Effector memory CD8-positive, alpha-beta T cell (primary cell): ENCODE data around the gene TEX264.

ENCODE experiments used
- ATAC-seq: fragments of 150-1000 bp; cut with Tn5 transposase; replicated peaks from 2 replicates; pipeline ENCODE4 v1.10.0; 2021; ENCODE audit warnings: mild to moderate bottlenecking, moderate library complexity
- DNase-seq, 3 experiments: peaks; one replicate each; pipeline ENCODE4 v3.0.0; 2021
- H3K27ac Mint-ChIP-seq, 2 donors: one replicate each; pipeline ENCODE4 v1.8.0; 2022; ENCODE audit warnings: mild to moderate bottlenecking in 2 of 2, mixed read lengths in 2 of 2, moderate library complexity in 2 of 2
- H3K27me3 Mint-ChIP-seq, 2 donors: one replicate each; pipeline ENCODE4 v1.8.0; 2022; ENCODE audit warnings: mixed read lengths in 2 of 2
- H3K36me3 Mint-ChIP-seq: one replicate; pipeline ENCODE4 v1.8.0; 2022; ENCODE audit warnings: mild to moderate bottlenecking, moderate library complexity, mixed read lengths; ENCODE audit not compliant: insufficient read depth
- H3K4me1 Mint-ChIP-seq, 2 donors: one replicate each; pipeline ENCODE4 v1.8.0; 2022; ENCODE audit warnings: low read depth in 2 of 2, mixed read lengths in 2 of 2
- H3K4me3 Mint-ChIP-seq, 2 donors: one replicate each; pipeline ENCODE4 v1.8.0; 2022; ENCODE audit warnings: mild to moderate bottlenecking in 2 of 2, mixed read lengths in 2 of 2, moderate library complexity in 2 of 2
- H3K9me3 Mint-ChIP-seq, 2 donors: one replicate each; pipeline ENCODE4 v1.8.0; 2022; ENCODE audit warnings: mixed read lengths in 2 of 2

Gene TEX264

DNA sequence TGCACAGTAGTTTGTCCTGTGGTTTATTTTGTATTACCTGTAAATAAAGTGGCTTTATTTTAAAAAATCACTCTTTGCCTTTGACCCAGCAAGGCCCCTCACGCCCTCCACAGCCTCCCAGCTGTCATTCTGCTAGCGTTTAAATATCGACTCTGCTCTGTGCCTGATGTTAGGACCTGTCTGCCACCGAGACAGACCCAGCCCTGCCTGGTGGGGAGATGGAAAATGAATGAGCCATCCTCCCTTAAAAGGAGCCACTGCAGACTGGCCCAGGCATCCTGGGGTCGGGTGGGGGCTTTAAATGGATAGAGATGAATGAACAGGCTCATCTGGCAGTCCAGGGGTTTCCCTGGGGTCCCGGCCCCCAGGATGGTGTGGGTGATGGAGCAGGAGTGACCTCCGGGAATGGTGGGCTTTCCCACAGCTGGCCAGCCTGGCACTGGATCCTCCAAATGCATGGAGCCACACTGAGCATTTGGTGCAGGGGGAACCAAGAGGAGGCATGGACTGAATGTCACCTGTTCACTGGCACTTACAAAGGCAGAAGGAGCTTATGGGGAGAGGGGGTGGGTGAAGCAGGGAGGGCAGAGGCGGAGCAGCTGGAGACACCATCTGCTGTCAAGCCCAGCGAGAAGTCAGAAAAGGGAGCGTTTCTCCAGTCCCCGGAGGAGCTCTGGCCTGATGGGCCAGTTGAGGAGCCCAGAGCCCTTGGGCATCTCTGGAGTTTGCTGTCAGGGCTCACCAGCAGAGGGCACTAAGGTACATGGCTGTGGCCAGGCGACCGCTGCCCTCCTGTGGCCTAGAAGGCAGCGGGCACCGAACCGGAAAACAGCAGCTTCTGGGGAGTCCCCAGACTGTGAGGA, 47.7 kb downstream of the TEX264 start:
- Mint-ChIP-seq H3K4me3 (peak overlapping the region in 1 of 2 donors; percentile 28), H3K9me3 (no peaks in the 10 kb centered on the region), H3K4me1 (peaks cover 21 to 31% of the 10 kb centered on the region in 2 donors), H3K27me3 (no peaks in the 10 kb centered on the region), H3K36me3 (no peaks in the 10 kb centered on the region), H3K27ac (peak overlapping the region in 1 of 2 donors; percentile 85)
- ATAC-seq (peak; percentile 77), DNase-seq (peak; percentile 16 to 32 (median 30))

DNA sequence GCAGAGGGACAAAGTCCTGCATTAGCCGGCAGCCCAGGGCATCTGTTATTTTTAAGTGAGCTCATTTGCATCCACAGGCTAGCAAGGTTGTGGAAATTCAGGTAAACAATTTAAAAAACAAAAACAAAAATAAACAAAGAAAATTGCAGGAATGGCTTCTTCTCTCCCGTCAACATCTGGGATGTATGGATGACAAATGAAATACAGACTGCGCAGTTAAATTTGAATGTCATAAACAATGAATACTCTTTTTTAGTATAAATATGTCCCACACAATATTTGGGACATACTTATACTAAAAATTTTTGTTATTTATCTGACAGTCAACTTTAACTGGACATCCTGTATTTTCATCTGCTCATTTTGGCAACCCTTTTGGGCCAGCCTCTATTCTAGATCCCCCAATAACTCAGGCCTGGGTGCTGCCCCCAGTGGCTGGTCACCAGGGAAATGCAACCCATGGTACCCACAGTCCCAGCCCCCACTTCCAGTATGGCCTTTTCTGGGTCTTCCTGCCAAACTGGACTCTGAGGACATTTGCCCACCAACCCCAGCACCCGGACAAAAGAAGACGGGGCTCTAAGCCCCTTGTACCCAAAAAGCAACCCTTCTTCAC, 48.5 kb downstream of the TEX264 start:
- Mint-ChIP-seq H3K27ac (peak overlapping the region in 1 of 2 donors; percentile 85), H3K9me3 (no peaks in the 10 kb centered on the region), H3K4me3 (no peak overlapping the region), H3K27me3 (no peaks in the 10 kb centered on the region), H3K4me1 (peaks cover 21 to 31% of the 10 kb centered on the region in 2 donors), H3K36me3 (no peaks in the 10 kb centered on the region)
- ATAC-seq (no peak), DNase-seq (no peak)

- Mint-ChIP-seq H3K9me3 (no peaks in the 10 kb centered on the region), H3K36me3 (no peaks in the 10 kb centered on the region), H3K27me3 (no peaks in the 10 kb centered on the region), H3K27ac (peak overlapping the region; percentile 85 to 88), H3K4me1 (peaks cover 21 to 31% of the 10 kb centered on the region in 2 donors), H3K4me3 (no peak overlapping the region)
- no peak for ATAC-seq
- DNase-seq, result no peak
Measured at GRCh38 chr3:51720292-51721061, 49.4 kb downstream of the TEX264 start.

- peaks cover 21 to 31% of the 10 kb centered on the region in 2 donors for H3K4me1 Mint-ChIP-seq
- H3K27me3 Mint-ChIP-seq, result no peaks in the 10 kb centered on the region
- ATAC-seq, result no peak
- H3K27ac Mint-ChIP-seq, result peak overlapping the region; percentile 85 to 88
- H3K36me3 Mint-ChIP-seq, result no peaks in the 10 kb centered on the region
- no peaks in the 10 kb centered on the region for H3K9me3 Mint-ChIP-seq
- H3K4me3 Mint-ChIP-seq, result no peak overlapping the region
- no peak for DNase-seq
Measured at GRCh38 chr3:51721062-51721745, 50.2 kb downstream of the TEX264 start.

GRCh38 chr3:51722362-51722761, 51.3 kb downstream of the TEX264 start:
- DNase-seq (no peak), ATAC-seq (no peak)
- Mint-ChIP-seq H3K4me3 (no peak overlapping the region), H3K27me3 (no peaks in the 10 kb centered on the region), H3K36me3 (no peaks in the 10 kb centered on the region), H3K4me1 (peaks cover 21 to 31% of the 10 kb centered on the region in 2 donors), H3K9me3 (no peaks in the 10 kb centered on the region), H3K27ac (peak overlapping the region; percentile 18 to 88)

DNA sequence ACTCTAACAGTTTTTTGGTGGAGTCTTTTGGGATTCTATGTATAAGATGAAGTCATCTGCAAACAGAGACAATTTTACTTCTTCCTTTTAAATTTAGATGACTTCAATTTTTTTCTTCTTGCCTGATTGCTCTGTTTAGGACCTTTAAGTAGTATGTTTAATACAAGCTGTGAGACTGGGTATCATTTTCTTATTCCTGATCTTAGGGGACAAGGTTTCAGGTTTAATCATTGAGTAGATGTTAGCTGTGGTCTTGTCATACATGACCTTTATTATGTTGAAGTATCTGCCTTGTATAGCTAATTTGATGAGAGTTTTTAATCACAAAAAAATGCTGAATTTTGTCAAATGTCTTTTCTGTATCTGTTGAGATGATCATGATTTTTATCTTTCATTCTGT, 56.4 kb downstream of the TEX264 start:
- H3K36me3 Mint-ChIP-seq, result no peaks in the 10 kb centered on the region
- no peak overlapping the region for H3K4me3 Mint-ChIP-seq
- H3K9me3 Mint-ChIP-seq, result no peaks in the 10 kb centered on the region
- H3K27me3 Mint-ChIP-seq, result no peaks in the 10 kb centered on the region
- peaks cover 0 to under 1% of the 10 kb centered on the region in 2 donors for H3K4me1 Mint-ChIP-seq
- DNase-seq (no peak), ATAC-seq (no peak)
- H3K27ac Mint-ChIP-seq, result peak overlapping the region in 1 of 2 donors; percentile 1

DNA sequence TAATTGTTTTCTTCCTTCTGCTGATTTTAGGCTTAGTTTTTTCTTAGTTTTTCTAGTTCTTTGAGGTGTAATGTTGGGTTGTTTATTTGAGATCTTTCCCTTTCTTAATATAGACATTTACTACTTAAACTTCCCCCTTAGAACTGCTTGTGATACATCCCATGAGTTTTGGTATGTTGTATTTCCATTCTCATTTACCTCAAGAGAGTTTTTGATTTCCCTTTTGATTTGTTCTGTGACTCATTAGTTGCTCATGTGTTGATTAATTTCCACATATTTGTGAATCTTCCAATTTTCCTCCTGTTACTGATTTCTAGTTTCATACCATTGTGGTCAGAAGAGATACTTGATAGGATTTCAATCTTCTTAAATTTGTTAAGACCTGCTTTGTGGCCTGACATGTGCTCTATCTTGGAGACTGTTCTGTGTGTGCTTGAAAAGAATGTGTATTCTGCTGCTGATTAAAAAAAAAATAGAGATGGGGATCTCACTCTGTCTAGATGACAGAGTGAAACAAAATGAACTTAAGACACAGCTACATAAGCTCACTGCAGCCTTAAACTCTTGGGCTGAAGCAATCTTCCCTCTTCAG, 58.1 kb downstream of the TEX264 start:
- no peak for DNase-seq
- ATAC-seq, result no peak
- Mint-ChIP-seq H3K4me1 (peaks cover 2 to 5% of the 10 kb centered on the region in 2 donors), H3K4me3 (no peak overlapping the region), H3K36me3 (no peaks in the 10 kb centered on the region), H3K27ac (no peak overlapping the region), H3K9me3 (no peaks in the 10 kb centered on the region), H3K27me3 (no peaks in the 10 kb centered on the region)

DNA sequence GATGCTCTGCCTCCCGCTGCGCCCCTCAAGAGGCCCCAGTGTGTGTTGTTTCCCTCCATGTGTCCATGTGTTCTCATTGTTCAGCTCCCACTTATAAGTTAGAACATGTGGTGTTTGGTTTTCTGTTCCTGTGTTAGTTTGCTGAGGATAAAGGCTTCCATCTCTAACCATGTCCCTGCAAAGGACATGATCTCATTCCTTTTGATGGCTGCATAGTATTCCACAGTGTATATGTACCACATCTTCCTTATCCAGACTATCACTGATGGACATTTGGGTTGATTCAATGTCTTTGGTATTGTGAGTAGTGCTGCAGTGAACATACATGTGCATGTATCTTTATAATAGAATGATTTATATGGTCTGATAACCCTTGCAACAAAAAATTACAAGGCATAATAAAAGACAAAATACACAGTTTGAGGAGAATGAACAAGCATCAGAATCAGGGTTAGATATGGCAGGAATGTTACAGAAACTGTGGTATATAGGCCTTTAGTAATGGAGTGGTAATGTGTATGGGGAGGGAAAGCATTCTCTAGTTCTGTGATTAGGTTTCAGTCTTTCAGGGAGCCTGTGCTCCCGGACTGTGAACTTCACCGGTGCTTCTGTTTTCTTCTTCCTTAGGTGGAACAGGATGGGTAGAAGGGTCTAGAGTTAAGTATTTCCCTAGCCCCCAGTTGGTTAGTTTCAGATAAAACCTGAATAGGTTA, 63.0 kb downstream of the TEX264 start:
- peaks cover 3 to 19% of the 10 kb centered on the region in 2 donors for H3K4me1 Mint-ChIP-seq
- peaks cover 27 to 28% of the 10 kb centered on the region in 2 donors for H3K27me3 Mint-ChIP-seq
- no peak overlapping the region for H3K27ac Mint-ChIP-seq

DNA sequence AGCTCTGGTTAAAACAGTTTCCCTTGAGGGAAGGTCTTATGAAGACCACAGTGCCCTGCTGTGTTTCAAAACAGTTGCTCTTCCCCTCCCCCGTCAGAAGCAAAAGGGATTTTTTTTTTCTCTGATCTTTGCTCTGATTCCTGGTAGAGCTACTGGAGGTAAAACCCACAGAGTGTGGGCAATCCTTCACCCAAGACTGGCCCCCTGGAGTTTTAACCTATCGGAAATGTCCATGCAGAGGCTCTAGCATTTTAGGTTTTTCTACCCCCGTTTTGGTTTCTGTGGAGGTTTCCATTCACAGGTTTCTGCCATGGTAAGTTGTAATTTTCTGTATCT, 63.5 kb downstream of the TEX264 start:
- peaks cover 27 to 32% of the 10 kb centered on the region in 2 donors for H3K27me3 Mint-ChIP-seq
- H3K27ac Mint-ChIP-seq, result no peak overlapping the region
- ATAC-seq, result peak; percentile 35
- peaks cover 3 to 19% of the 10 kb centered on the region in 2 donors for H3K4me1 Mint-ChIP-seq
- no peak for DNase-seq
- no peaks in the 10 kb centered on the region for H3K36me3 Mint-ChIP-seq
- no peaks in the 10 kb centered on the region for H3K9me3 Mint-ChIP-seq
- no peak overlapping the region for H3K4me3 Mint-ChIP-seq

More for the DNA sequence above, 63.0 kb downstream of the TEX264 start:
- H3K4me3 Mint-ChIP-seq, result no peak overlapping the region
- ATAC-seq (no peak), DNase-seq (no peak)
- H3K36me3 Mint-ChIP-seq, result no peaks in the 10 kb centered on the region
- no peaks in the 10 kb centered on the region for H3K9me3 Mint-ChIP-seq

DNA sequence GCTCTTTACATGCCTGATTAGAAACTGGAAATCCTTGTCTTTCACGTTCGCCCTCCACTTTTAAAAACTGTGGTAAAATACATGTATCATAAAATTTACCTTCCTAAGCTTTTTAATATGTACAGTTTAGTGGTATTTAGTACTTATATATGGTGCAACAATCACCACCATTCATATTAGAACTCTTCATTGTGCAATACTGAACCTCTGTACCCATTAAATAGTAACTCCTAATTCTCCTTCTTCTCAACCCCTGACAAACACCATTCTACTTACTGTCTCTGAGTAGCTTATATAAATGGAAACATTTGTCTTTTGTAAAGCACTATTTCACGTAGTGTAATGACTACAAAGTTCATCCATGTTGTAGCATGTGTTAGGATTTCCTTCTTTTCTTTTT, 64.0 kb downstream of the TEX264 start:
- no peak for DNase-seq
- peaks cover 3 to 19% of the 10 kb centered on the region in 2 donors for H3K4me1 Mint-ChIP-seq

DNA sequence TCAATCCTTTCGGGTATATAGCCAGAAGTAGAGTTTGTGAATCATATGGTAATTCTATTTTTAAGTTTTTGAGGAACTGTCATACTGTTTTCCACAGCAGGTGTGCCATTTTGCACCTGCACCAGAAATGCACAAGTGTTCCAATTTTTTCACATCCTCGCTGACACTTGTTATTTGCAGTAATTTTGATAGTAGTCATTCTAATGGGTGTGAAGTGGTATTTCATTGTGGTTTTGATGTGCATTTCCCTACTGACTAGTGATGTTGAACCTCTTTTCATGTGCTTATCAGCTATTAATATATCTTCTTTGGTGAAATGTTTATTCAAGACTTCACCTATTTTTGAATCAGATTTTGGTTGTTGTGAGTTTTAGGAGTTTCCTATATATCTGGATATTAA, 64.9 kb downstream of the TEX264 start:
- Mint-ChIP-seq H3K27ac (no peak overlapping the region), H3K4me3 (no peak overlapping the region), H3K9me3 (no peaks in the 10 kb centered on the region), H3K36me3 (no peaks in the 10 kb centered on the region), H3K27me3 (peaks cover 27 to 32% of the 10 kb centered on the region in 2 donors), H3K4me1 (peaks cover 3 to 19% of the 10 kb centered on the region in 2 donors)
- DNase-seq, result no peak
- ATAC-seq, result no peak

More for the DNA sequence above, 64.0 kb downstream of the TEX264 start:
- Mint-ChIP-seq H3K27ac (no peak overlapping the region), H3K27me3 (peaks cover 27 to 32% of the 10 kb centered on the region in 2 donors), H3K9me3 (no peaks in the 10 kb centered on the region), H3K4me3 (no peak overlapping the region), H3K36me3 (no peaks in the 10 kb centered on the region)
- ATAC-seq, result no peak

DNA sequence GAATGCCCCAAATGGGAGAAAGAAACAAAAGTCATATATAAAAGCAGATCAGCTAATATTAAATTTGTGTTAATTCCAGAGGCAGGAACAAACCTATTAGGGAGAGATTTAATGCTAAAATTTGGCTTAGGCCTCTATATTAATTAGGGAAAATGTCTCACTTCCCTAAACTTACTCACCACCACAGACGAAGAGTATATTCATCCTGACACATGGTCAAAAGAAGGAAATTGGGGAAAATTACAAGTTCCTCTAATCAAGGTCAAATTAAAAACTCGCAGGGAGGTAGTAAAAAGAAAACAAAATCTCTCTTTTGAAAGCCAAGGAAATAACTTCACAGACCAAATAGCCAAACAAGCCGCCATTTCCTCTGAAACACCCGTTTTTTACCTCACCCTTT, 68.1 kb downstream of the TEX264 start:
- no peak for ATAC-seq
- DNase-seq, result no peak
- Mint-ChIP-seq H3K27ac (no peak overlapping the region), H3K9me3 (no peaks in the 10 kb centered on the region), H3K27me3 (peaks cover 27 to 32% of the 10 kb centered on the region in 2 donors), H3K4me3 (no peak overlapping the region), H3K36me3 (no peaks in the 10 kb centered on the region), H3K4me1 (peaks cover 5 to 18% of the 10 kb centered on the region in 2 donors)
